H1 (cell line): ENCODE measurements around the gene STK40. TPM values are rescaled to one million over a fixed set of nuclear protein-coding genes. Genes with fewer than 3 reads are reported as not detected.

Source experiments
- ASH2L ChIP-seq: fragments of 200-600, 300-600 bp; sonication (generic); IDR thresholded peaks from one replicate; pipeline ENCODE4 v1.7.1; 2017; ENCODE audit warnings: low read length
- BACH1 ChIP-seq: IDR thresholded peaks from 2 replicates; pipeline ENCODE4 v1.6.1; 2012; ENCODE audit warnings: low read length, improper control_type of control experiment
- FOSL1 ChIP-seq: IDR thresholded peaks from 2 replicates; pipeline ENCODE4 v1.6.1; 2011; ENCODE audit warnings: mild to moderate bottlenecking, low read depth, low read length, moderate library complexity; ENCODE audit not compliant: insufficient read depth
- HDAC6 ChIP-seq: IDR thresholded peaks from one replicate; pipeline ENCODE4 v1.7.1; 2012; ENCODE audit warnings: low read depth, mild to moderate bottlenecking, inconsistent platforms, low read length, moderate library complexity
- KDM5A ChIP-seq: fragments of 200-600 bp; IDR thresholded peaks from 2 replicates; pipeline ENCODE4 v1.7.1; 2012; ENCODE audit warnings: mild to moderate bottlenecking, low read length, inconsistent platforms, mixed read lengths
- MAFK ChIP-seq: IDR thresholded peaks from 2 replicates; pipeline ENCODE4 v1.6.1; 2012; ENCODE audit warnings: low read depth, mild to moderate bottlenecking, improper control_type of control experiment, low read length
- NANOG ChIP-seq: IDR thresholded peaks from 2 replicates; pipeline ENCODE4 v1.6.1; 2011; ENCODE audit warnings: low read length, low read depth, mild to moderate bottlenecking, inconsistent platforms; ENCODE audit not compliant: insufficient read depth, poor library complexity, severe bottlenecking
- PHF8 ChIP-seq: fragments of 200-600 bp; sonication (generic); conservative IDR thresholded peaks from 2 replicates; pipeline ENCODE4 v1.7.1; 2012; ENCODE audit warnings: low read depth, mild to moderate bottlenecking, inconsistent platforms, low read length, moderate library complexity
- POLR2AphosphoS5 ChIP-seq: IDR thresholded peaks from 2 replicates; pipeline ENCODE4 v1.6.1; 2011; ENCODE audit warnings: low read depth, low read length
- RAD21 ChIP-seq, 2 experiments: IDR thresholded peaks in 1 of 2; conservative IDR thresholded peaks in 1 of 2; 2 replicates each; pipeline ENCODE4 v1.6.1; 2011; ENCODE audit warnings: low read depth in 2 of 2, low read length in 2 of 2, improper control_type of control experiment in 1 of 2, inconsistent platforms in 1 of 2, mild to moderate bottlenecking in 1 of 2, moderate library complexity in 1 of 2
- SIRT6 ChIP-seq: IDR thresholded peaks from one replicate; pipeline ENCODE4 v1.7.1; 2012; ENCODE audit warnings: low read length, inconsistent platforms
- SP1 ChIP-seq: IDR thresholded peaks from 2 replicates; pipeline ENCODE4 v1.6.1; 2011; ENCODE audit warnings: low read depth, low read length
- SP2 ChIP-seq: IDR thresholded peaks from 2 replicates; pipeline ENCODE4 v1.6.1; 2012; ENCODE audit warnings: mild to moderate bottlenecking, low read length, inconsistent platforms
- TAF1 ChIP-seq: IDR thresholded peaks from 2 replicates; pipeline ENCODE4 v1.6.1; 2011; ENCODE audit warnings: mild to moderate bottlenecking, low read depth, low read length
- TAF7 ChIP-seq: optimal IDR thresholded peaks from 2 replicates; pipeline ENCODE3; 2011; ENCODE audit warnings: low read depth, mild to moderate bottlenecking, inconsistent platforms, low read length, moderate library complexity, borderline replicate concordance
- TCF12 ChIP-seq: IDR thresholded peaks from 2 replicates; pipeline ENCODE4 v1.6.1; 2011; ENCODE audit warnings: low read depth, mild to moderate bottlenecking, low read length
- TEAD4 ChIP-seq: IDR thresholded peaks from 2 replicates; pipeline ENCODE4 v1.6.1; 2012; ENCODE audit warnings: low read depth, low read length, inconsistent platforms, mixed read lengths
- ZNF274 ChIP-seq: IDR thresholded peaks from 2 replicates; pipeline ENCODE4 v1.7.0; 2012; ENCODE audit warnings: low read length, borderline replicate concordance; ENCODE audit errors: extremely low read depth
- polyA plus RNA-seq, 7 experiments: library from polyadenylated mRNA; depleted of rRNA in 3 of 7; stranded (reverse) in 5 of 7; unstranded in 2 of 7; fragments of >200 nt in 5 of 7; fragments of 200-250 nt in 2 of 7; gene quantifications; 1 replicate in 5 of 7; 2 replicates in 1 of 7; 4 replicates in 1 of 7; pipeline versions ENCODE4 v1.2.1 to v1.2.3, GENCODE V29; 2011 to 2013; ENCODE audit warnings: missing spikeins in 2 of 7, mixed read lengths in 2 of 7
- total RNA-seq: library from RNA; stranded (reverse); fragmentation: NEBNext Ultra II Directional; extraction: Animal tissue kit (Norgen Biotek cat#: 25700); gene quantifications from 2 replicates; pipeline ENCODE4 v1.2.1, GENCODE V29; 2021
- TF ChIP-seq, protein P1 (sequence below): IDR thresholded peaks from 2 replicates; pipeline ENCODE4 v1.6.1; 2012; ENCODE audit warnings: inconsistent platforms

Gene STK40
- total and polyA plus RNA-seq, 2 of the 8 experiments (the other 6 are each of a cell fraction or from before 2014, with no cell fraction given), result 13.6 to 28.6 TPM

DNA sequence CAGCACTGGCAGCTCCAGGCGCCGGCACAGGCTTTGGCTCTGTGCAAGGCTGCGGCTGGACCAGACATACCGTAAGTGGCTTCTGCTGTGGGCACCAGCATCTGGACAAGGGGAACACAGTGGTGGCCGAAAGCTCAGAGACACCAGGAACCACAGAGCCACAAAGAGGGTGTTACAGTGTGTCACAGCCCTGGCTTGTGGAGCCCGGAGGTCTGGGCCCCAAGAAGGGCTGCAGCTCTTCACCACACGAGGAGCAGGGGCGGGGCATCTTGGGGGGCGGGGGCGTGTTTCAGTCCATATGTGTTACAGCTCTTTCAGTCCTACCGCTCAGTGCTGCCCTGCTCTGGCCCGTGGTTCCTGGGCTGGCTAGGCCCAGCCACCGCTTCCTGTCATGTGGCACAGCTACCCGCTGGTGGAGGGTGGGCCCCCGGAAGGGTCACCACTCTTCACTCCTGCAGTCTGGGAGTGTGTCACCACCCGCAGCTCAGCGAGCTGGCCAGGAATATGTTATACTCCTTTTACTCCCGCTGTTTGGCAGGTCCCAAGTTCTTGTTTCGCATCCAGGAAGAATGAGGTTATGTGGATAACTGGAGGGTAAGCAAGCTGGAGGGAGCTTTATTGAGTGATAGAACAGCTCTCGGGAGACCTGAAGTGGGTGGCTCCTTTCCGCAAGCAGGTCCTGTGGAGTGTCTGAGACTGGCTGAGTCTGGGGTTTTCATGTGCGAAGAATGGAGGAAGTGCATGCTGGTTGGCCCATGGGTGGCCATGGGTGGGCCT is 15.3 kb upstream of the STK40 start (continued):
- TF ChIP-seq TAF7, result peak; percentile 24
- TF ChIP-seq HDAC6, result no peak
- peak; percentile 62 for TF ChIP-seq PHF8
- TF ChIP-seq ZNF274, result no peak
- TF ChIP-seq TCF12, result no peak
- peak; percentile 85; the same call in 1 of the 2 replicates for TF ChIP-seq TAF1
- no peak for TF ChIP-seq NANOG
- peak; percentile 68 for TF ChIP-seq POLR2AphosphoS5
- TF ChIP-seq RAD21 (IDR thresholded peaks at IDR 0.05 in 1 of 2, conservative IDR thresholded peaks at IDR 0.05 in 1 of 2; ENCODE audit: low read depth in 2 of 2, low read length in 2 of 2), result no peak; a peak in 1 of 4 replicates
- peak; percentile 70; the same call in 1 of the 2 replicates for TF ChIP-seq SP1
- TF ChIP-seq, protein P1, sequence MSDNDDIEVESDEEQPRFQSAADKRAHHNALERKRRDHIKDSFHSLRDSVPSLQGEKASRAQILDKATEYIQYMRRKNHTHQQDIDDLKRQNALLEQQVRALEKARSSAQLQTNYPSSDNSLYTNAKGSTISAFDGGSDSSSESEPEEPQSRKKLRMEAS, result peak; percentile 67
- TF ChIP-seq SP2, result no peak
- peak; percentile 78 for TF ChIP-seq ASH2L
- no peak for TF ChIP-seq FOSL1
- no peak for TF ChIP-seq SIRT6
- no peak for TF ChIP-seq KDM5A
- no peak for TF ChIP-seq MAFK
- no peak for TF ChIP-seq TEAD4
- no peak for TF ChIP-seq BACH1
